Measurements from ENCODE around the gene PPP1R3E.

The PPP1R3E gene

GRCh38 chr14:23306412-23307145, 3.9 kb upstream of the PPP1R3E start, which contains the start of gene BCL2L2:
BCL2L2 (plus strand) TSS chr14:23306833; CDS start chr14:23307768, 935 bp downstream.
- H3K27me3 ChIP-seq (ENCODE audit: control insufficient read depth, insufficient read depth, low read length, poor library complexity, severe bottlenecking): peaks cover 15% of the 10 kb centered on the region
- peak within 1 kb of the TSS; percentile 73 for H3K27ac ChIP-seq (ENCODE audit: insufficient read depth, low read depth, low read length, poor library complexity, severe bottlenecking)
- 1 to 2% methylated on average over 24 of the region's 24 CpGs for WGBS, 2 experiments
- H3K4me1 ChIP-seq (ENCODE audit: control insufficient read depth, insufficient read depth, low read length): peaks cover 18% of the 10 kb centered on the region
- no peaks in the 10 kb centered on the region for H3K9me3 ChIP-seq (ENCODE audit: control insufficient read depth, low read length)
- peaks cover 4% of the 10 kb centered on the region for H3K36me3 ChIP-seq (ENCODE audit: control insufficient read depth, insufficient read depth, low read length)
- peak within 1 kb of the TSS; percentile 61 for H3K4me3 ChIP-seq (ENCODE audit: insufficient read depth, low read depth, low read length)

DNA sequence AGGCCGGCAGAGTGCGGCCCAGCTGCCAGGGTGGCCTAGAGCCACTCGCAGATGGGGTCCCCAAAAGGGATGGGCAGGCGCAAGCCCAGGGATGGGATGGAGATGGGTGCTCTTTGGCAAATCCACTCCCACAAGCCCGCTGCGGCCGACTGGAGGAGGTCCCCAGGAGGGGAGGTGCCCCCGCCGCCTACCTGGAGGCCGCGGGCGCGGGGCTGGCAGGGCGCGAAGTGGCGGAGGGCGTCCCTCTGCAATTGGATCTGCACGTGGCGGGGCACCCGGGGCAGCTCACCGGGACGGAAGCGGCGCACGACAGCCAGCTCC, 730 bp downstream of the PPP1R3E start:
- Histone ChIP-seq H3K4me1 (ENCODE audit: control insufficient read depth, insufficient read depth, low read length) (peaks cover 15% of the 10 kb centered on the region), H3K27me3 (ENCODE audit: control insufficient read depth, insufficient read depth, low read length, poor library complexity, severe bottlenecking) (peaks cover 15% of the 10 kb centered on the region), H3K4me3 (ENCODE audit: insufficient read depth, low read depth, low read length) (peak overlapping the region; percentile 71), H3K36me3 (ENCODE audit: control insufficient read depth, insufficient read depth, low read length) (no peaks in the 10 kb centered on the region), H3K9me3 (ENCODE audit: control insufficient read depth, low read length) (no peaks in the 10 kb centered on the region), H3K27ac (ENCODE audit: insufficient read depth, low read depth, low read length, poor library complexity, severe bottlenecking) (peak overlapping the region; percentile 90)
- WGBS, 2 experiments: 1% methylated on average over 25 of the region's 25 CpGs

GRCh38 chr14:23301288-23301968, 1.2 kb downstream of the PPP1R3E start:
- peak overlapping the region; percentile 71 for H3K4me3 ChIP-seq (ENCODE audit: insufficient read depth, low read depth, low read length)
- peak overlapping the region; percentile 92 for H3K27ac ChIP-seq (ENCODE audit: insufficient read depth, low read depth, low read length, poor library complexity, severe bottlenecking)
- H3K9me3 ChIP-seq (ENCODE audit: control insufficient read depth, low read length): no peaks in the 10 kb centered on the region
- peaks cover 15% of the 10 kb centered on the region for H3K4me1 ChIP-seq (ENCODE audit: control insufficient read depth, insufficient read depth, low read length)
- H3K27me3 ChIP-seq (ENCODE audit: control insufficient read depth, insufficient read depth, low read length, poor library complexity, severe bottlenecking): peaks cover 15% of the 10 kb centered on the region
- WGBS, 2 experiments: 0% methylated on average over 87 of the region's 87 CpGs
- H3K36me3 ChIP-seq (ENCODE audit: control insufficient read depth, insufficient read depth, low read length): no peaks in the 10 kb centered on the region

DNA sequence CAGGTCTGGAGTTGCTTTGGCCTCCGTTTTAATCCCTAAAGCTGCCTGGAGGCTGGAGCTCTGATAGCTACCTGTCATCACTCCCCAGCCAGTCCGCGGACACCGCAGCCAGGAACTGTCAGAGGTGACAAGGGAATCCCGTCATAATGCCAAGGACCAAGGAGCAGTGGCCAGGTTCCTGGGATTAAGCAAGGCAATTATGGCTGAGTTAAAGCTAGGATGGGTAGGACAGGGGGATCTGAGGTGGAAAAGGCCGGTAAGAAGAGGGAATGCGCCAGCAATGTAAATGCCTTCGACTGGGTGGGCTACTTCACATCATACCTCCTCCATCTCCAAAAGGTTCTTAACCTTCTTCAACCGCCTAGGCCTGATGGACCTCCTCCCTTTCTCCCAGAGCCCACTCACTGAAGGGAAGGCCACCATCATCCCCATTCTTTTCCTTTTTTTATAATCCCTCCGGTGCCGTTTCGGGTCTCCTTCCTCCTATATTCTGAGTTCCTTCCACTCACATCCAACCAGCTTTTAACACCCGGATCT, 1.9 kb downstream of the PPP1R3E start:
- peaks cover 15% of the 10 kb centered on the region for H3K27me3 ChIP-seq (ENCODE audit: control insufficient read depth, insufficient read depth, low read length, poor library complexity, severe bottlenecking)
- peaks cover 10% of the 10 kb centered on the region for H3K4me1 ChIP-seq (ENCODE audit: control insufficient read depth, insufficient read depth, low read length)
- no peaks in the 10 kb centered on the region for H3K36me3 ChIP-seq (ENCODE audit: control insufficient read depth, insufficient read depth, low read length)
- peak overlapping the region; percentile 26 for H3K27ac ChIP-seq (ENCODE audit: insufficient read depth, low read depth, low read length, poor library complexity, severe bottlenecking)
- H3K9me3 ChIP-seq (ENCODE audit: control insufficient read depth, low read length): no peaks in the 10 kb centered on the region
- 12% methylated on average over 12 to 13 of the region's 13 CpGs for WGBS, 2 experiments
- H3K4me3 ChIP-seq (ENCODE audit: insufficient read depth, low read depth, low read length): peak overlapping the region; percentile 71

DNA sequence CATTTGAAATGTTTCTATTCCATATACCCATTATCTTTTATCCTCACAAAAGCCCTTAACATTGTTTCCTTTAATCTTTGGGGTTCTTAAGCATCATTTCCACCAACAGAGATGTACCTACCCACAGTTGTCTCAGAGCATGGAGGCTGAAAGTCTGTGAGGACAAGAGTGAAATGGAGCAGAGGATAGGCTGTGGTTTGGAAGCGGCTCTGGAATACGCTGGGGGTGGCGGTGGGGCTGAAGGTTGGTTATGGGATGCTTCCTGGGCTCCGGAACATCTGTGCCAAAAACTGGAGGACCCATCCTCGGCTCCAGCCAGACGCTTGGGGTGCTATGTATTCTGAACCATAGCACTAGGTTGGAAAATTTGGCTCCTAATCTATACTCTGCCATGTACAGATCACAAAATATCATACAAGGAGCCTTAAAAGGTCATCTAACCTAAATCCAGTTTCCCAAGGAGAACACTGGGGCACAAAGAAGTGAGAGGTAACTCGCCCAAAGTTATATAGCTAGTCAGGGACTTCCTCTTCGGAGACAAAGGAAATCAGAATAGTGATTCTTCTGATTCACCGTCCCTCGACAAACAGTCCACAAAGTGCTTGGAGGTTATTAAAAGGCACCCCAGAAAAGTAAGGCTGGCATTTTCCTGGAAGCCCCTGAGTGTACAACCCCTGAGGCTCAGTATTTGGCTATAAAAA, 2.5 kb downstream of the PPP1R3E start:
- 89% methylated on average over 10 of the region's 10 CpGs for WGBS, 2 experiments
- Histone ChIP-seq H3K4me1 (ENCODE audit: control insufficient read depth, insufficient read depth, low read length) (peaks cover 8% of the 10 kb centered on the region), H3K36me3 (ENCODE audit: control insufficient read depth, insufficient read depth, low read length) (no peaks in the 10 kb centered on the region), H3K4me3 (ENCODE audit: insufficient read depth, low read depth, low read length) (peak overlapping the region; percentile 71), H3K9me3 (ENCODE audit: control insufficient read depth, low read length) (no peaks in the 10 kb centered on the region), H3K27me3 (ENCODE audit: control insufficient read depth, insufficient read depth, low read length, poor library complexity, severe bottlenecking) (peaks cover 15% of the 10 kb centered on the region), H3K27ac (ENCODE audit: insufficient read depth, low read depth, low read length, poor library complexity, severe bottlenecking) (no peak overlapping the region)

GRCh38 chr14:23299211-23299957, 3.3 kb downstream of the PPP1R3E start:
- WGBS, 2 experiments: 92 to 97% methylated on average over 2 of the region's 2 CpGs
- H3K27ac ChIP-seq (ENCODE audit: insufficient read depth, low read depth, low read length, poor library complexity, severe bottlenecking): no peak overlapping the region
- H3K36me3 ChIP-seq (ENCODE audit: control insufficient read depth, insufficient read depth, low read length): no peaks in the 10 kb centered on the region
- H3K9me3 ChIP-seq (ENCODE audit: control insufficient read depth, low read length): no peaks in the 10 kb centered on the region
- H3K27me3 ChIP-seq (ENCODE audit: control insufficient read depth, insufficient read depth, low read length, poor library complexity, severe bottlenecking): peaks cover 15% of the 10 kb centered on the region
- peaks cover 8% of the 10 kb centered on the region for H3K4me1 ChIP-seq (ENCODE audit: control insufficient read depth, insufficient read depth, low read length)
- no peak overlapping the region for H3K4me3 ChIP-seq (ENCODE audit: insufficient read depth, low read depth, low read length)

- no peak overlapping the region for H3K27ac ChIP-seq (ENCODE audit: insufficient read depth, low read depth, low read length, poor library complexity, severe bottlenecking)
- no peak overlapping the region for H3K4me3 ChIP-seq (ENCODE audit: insufficient read depth, low read depth, low read length)
- no peaks in the 10 kb centered on the region for H3K9me3 ChIP-seq (ENCODE audit: control insufficient read depth, low read length)
- peaks cover 8% of the 10 kb centered on the region for H3K4me1 ChIP-seq (ENCODE audit: control insufficient read depth, insufficient read depth, low read length)
- peaks cover 14% of the 10 kb centered on the region for H3K27me3 ChIP-seq (ENCODE audit: control insufficient read depth, insufficient read depth, low read length, poor library complexity, severe bottlenecking)
- H3K36me3 ChIP-seq (ENCODE audit: control insufficient read depth, insufficient read depth, low read length): no peaks in the 10 kb centered on the region
- WGBS, 2 experiments: 93 to 95% methylated on average over 7 of the region's 7 CpGs
Observed at GRCh38 chr14:23297611-23298277, 4.9 kb downstream of the PPP1R3E start.

DNA sequence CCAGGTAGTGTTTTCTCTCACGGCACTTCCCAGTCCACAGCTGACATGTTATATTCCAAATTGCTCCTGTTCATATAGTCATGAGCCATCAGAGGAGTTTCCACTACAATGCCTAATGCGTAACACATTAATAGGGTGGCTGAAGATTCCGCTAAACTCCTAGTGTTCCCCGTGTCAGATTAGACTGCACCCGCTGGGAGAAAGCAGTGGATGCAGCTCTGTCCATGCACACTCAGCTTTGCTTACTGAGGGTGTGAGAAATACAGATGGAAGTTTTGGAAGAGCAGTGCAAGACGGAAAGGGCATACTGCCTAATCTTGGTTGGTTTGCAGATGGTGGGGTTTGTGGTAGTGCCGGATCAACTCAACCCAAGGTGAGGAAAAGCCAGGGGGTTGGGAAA, 5.6 kb downstream of the PPP1R3E start:
- no peak overlapping the region for H3K4me3 ChIP-seq (ENCODE audit: insufficient read depth, low read depth, low read length)
- H3K27ac ChIP-seq (ENCODE audit: insufficient read depth, low read depth, low read length, poor library complexity, severe bottlenecking): no peak overlapping the region
- peaks cover 8% of the 10 kb centered on the region for H3K4me1 ChIP-seq (ENCODE audit: control insufficient read depth, insufficient read depth, low read length)
- no peaks in the 10 kb centered on the region for H3K36me3 ChIP-seq (ENCODE audit: control insufficient read depth, insufficient read depth, low read length)
- H3K9me3 ChIP-seq (ENCODE audit: control insufficient read depth, low read length): no peaks in the 10 kb centered on the region
- WGBS, 2 experiments: 90 to 92% methylated on average over 7 of the region's 7 CpGs
- peaks cover 19% of the 10 kb centered on the region for H3K27me3 ChIP-seq (ENCODE audit: control insufficient read depth, insufficient read depth, low read length, poor library complexity, severe bottlenecking)

DNA sequence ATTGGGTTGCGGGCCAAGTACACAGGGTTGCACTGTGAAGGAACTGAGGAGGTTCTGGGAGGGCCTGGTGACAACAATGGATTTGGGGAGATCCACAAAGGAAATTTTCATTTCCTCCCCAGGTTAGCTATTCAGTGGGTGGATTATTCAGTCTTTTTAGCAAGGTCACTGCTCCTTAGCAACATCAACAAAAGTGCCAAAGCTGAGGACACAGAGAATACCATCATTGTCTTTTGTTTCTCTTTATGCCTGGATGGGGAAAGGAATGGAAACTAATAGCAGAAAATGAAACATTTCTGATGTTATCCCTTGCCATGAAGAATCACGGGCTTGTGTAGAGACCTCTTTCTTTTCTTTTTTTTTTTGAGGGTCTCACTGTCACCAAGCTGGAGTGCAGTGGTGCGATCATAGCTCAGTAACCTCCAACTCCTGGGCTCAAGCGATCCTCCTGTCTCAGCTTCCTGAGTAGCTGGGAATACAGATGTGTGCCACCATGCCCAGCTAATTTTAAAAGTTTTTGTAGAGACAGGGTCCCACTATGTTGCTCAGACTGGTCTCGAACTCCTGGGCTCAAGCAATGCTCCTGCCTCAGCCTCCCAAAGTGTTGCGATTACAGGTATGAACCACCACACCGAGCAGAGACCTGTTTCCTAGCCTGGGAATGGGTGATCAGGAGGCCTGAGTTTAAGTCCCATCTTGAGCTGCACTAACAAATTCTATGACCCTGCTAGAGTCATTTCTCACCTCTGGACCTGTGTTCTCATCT, 6.5 kb downstream of the PPP1R3E start:
- Histone ChIP-seq H3K36me3 (ENCODE audit: control insufficient read depth, insufficient read depth, low read length) (no peaks in the 10 kb centered on the region), H3K9me3 (ENCODE audit: control insufficient read depth, low read length) (no peaks in the 10 kb centered on the region), H3K27ac (ENCODE audit: insufficient read depth, low read depth, low read length, poor library complexity, severe bottlenecking) (no peak overlapping the region), H3K27me3 (ENCODE audit: control insufficient read depth, insufficient read depth, low read length, poor library complexity, severe bottlenecking) (peaks cover 28% of the 10 kb centered on the region), H3K4me1 (ENCODE audit: control insufficient read depth, insufficient read depth, low read length) (peaks cover 8% of the 10 kb centered on the region), H3K4me3 (ENCODE audit: insufficient read depth, low read depth, low read length) (no peak overlapping the region)
- WGBS, 2 experiments: 90 to 92% methylated on average over 7 of the region's 7 CpGs
